AG09309 (cell line): ENCODE data around the gene PRR19.

Experiments
- DNase-seq: peaks from one replicate; pipeline ENCODE4 v3.0.0-alpha.2; 2010; ENCODE audit warnings: low read depth
- H3K4me3 ChIP-seq: 2 replicates; pipeline ENCODE4 v1.5.1; 2011; ENCODE audit warnings: mild to moderate bottlenecking, low read depth, low read length, moderate library complexity; ENCODE audit not compliant: control insufficient read depth
- TF ChIP-seq, protein P1 (sequence below): IDR thresholded peaks from 2 replicates; pipeline ENCODE4 v1.5.1; 2011; ENCODE audit warnings: mild to moderate bottlenecking, low read depth, low read length, inconsistent platforms; ENCODE audit not compliant: insufficient read depth, control insufficient read depth; ENCODE audit errors: missing control alignments

PRR19 gene

DNA sequence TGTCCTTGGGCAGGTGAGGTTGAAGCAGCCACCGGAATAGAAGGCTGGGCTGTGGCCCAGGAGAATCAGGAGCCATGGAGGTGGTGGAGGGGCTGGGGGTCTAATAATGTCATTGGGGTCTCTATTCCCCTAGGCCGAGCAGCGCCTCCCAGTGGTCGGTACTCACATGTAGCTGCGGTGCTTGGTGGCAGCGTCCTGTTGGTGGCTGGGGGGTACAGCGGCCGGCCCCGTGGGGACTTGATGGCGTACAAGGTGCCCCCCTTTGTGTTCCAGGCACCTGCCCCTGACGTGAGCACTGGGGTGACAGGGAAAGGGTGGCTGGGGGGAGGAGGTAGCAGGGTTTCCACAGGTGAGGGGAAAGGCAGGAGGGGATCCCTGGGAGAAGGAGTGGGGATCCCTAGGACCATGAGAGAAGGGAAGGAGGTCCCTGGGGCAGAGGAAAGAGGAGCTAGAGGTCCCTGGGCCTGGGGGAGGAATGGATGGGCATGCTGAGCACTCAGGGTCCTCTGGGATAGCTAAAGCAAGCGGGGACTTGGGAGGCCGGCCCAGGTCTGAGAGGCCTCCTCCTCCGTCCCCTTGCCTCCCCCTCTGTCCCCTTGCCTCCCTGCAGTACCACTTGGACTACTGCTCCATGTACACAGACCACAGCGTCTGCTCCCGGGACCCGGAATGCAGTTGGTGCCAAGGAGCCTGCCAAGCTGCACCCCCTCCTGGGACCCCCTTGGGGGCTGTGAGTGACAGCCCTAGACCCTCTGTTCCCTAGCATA, 41.6 kb downstream of the PRR19 start:
- TF ChIP-seq, protein P1, sequence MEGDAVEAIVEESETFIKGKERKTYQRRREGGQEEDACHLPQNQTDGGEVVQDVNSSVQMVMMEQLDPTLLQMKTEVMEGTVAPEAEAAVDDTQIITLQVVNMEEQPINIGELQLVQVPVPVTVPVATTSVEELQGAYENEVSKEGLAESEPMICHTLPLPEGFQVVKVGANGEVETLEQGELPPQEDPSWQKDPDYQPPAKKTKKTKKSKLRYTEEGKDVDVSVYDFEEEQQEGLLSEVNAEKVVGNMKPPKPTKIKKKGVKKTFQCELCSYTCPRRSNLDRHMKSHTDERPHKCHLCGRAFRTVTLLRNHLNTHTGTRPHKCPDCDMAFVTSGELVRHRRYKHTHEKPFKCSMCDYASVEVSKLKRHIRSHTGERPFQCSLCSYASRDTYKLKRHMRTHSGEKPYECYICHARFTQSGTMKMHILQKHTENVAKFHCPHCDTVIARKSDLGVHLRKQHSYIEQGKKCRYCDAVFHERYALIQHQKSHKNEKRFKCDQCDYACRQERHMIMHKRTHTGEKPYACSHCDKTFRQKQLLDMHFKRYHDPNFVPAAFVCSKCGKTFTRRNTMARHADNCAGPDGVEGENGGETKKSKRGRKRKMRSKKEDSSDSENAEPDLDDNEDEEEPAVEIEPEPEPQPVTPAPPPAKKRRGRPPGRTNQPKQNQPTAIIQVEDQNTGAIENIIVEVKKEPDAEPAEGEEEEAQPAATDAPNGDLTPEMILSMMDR, result peak; percentile 22
- no peak overlapping the region for H3K4me3 ChIP-seq
- no peak for DNase-seq

DNA sequence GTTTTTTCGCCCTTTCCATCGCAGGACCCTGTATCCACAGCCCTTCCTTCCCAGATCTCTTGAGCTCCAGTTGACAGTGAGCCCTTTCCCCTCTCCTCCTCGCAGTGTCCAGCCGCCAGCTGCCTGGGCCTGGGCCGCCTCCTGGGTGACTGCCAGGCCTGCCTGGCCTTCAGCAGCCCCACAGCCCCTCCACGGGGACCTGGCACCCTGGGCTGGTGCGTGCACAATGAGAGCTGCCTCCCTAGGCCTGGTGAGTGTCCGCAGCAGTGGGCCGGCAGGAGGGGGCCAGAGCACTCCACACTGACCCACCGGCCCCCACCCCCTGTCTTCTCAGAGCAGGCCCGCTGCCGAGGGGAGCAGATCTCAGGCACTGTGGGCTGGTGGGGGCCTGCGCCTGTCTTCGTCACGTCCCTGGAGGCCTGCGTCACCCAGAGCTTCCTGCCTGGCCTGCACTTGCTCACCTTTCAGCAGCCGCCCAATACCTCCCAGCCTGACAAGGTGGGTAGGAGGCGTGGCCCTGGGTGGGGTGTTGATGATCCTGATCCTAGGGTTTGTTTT, 42.5 kb downstream of the PRR19 start:
- no peak overlapping the region for H3K4me3 ChIP-seq
- no peak for DNase-seq
- TF ChIP-seq, protein P1, result no peak

DNA sequence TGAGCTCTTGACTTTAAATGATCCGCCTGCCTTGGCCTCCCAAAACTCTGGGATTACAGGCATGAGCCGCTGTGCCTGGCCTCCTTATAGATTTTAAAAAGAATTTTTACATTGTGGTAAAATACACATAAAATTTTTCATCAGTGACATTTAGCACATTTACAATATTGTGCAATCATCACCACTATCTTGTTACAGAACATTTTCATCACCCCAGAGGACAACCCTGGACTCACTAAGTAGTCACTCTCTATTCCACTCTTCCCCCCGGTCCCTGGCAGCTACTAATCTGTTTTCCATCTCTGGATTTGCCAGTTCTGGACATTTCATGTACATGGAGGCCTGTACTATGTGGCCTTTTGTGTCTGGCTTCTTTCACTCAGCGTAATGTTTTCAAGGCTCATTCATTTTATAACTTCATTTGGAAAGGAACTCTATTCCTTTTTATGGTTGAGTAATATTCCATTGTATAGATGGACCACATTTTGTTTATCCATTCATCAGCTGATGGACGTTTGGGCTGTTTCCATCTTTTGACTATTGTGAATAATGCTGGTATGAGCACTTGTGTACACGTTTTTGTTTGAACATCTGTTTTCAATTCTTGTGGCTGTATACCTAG, 43.4 kb downstream of the PRR19 start:
- H3K4me3 ChIP-seq, result no peak overlapping the region
- DNase-seq, result peak; percentile 37
- TF ChIP-seq, protein P1, result no peak

DNA sequence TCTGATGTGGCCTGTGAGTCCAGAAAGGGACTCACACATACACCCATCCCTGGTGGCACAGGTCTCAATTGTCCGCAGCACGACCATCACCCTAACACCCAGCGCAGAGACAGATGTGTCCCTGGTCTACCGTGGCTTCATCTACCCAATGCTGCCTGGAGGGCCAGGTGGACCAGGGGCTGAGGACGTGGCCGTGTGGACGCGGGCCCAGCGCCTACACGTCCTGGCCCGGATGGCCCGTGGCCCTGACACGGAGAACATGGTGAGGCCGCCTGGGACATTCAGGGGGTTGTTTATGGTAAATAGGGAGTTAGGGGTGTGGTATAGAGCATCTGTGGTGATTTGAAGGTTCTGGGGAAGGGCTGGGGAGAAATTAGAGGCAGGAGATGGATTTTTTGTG, 46.3 kb downstream of the PRR19 start:
- TF ChIP-seq, protein P1, result no peak
- no peak overlapping the region for H3K4me3 ChIP-seq
- no peak for DNase-seq

DNA sequence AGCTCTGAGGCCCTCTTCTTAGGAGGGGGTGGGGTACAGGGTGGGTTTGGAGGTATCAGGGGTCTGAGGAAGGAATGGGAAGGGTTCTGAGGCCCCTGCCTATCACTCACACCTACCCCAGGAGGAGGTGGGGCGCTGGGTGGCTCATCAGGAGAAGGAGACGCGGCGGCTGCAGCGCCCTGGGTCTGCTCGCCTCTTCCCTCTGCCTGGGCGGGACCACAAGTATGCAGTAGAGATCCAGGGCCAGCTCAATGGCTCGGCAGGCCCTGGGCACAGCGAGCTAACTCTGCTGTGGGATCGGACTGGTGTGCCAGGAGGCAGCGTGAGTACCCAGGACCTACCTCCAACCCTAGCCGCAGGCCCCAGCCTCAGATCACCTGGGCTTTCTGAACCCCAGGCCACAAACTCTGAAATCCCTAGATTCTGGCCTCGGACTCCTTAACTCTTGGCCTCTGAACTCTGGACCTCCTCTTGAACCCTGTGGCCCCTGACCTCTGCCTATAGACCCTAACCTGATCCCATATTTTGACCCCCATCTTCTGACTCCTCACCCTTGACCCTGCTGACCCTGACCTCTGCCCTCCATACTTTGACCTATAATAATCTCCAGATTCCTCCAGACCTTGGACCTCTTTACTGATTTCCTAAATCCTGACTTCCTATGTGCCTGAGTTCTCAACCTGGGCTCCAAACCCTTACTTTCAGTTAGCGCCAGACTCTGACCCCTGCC, 47.6 kb downstream of the PRR19 start:
- no peak overlapping the region for H3K4me3 ChIP-seq
- TF ChIP-seq, protein P1, result no peak
- no peak for DNase-seq

DNA sequence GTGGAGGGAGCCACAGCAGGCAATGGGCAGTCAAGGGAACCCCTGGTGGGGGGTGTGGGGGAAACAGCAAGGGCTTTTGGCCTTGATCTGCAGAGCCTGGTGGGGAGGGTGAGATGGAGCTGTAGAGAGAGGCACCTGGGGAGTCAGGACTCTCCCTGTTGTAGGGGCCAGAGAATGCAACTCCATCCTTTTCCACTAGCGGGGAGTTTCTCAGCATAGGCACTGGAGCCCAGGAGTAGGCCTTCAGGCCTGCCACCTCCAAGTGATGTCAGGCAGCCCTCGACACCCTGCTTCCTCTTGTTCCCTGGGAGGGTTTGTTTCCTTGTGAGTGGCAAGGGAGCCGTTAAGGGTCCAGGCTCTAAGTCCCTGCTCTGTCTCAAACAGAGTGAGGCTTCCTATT, 48.5 kb downstream of the PRR19 start:
- no peak overlapping the region for H3K4me3 ChIP-seq
- TF ChIP-seq, protein P1, result no peak
- no peak for DNase-seq
